IPS DF 6.9 (cell line): ENCODE results near the gene ABCA10.
"Not testable (repeated sequence)": the region's sequence is repeated elsewhere in the genome, so short reads cannot be mapped to it uniquely, and the experiment has no call there.

Experiments
- DNase-seq: peaks from one replicate; pipeline ENCODE4 v3.0.0-alpha.2; 2013; ENCODE audit warnings: low read depth, low spot score
- H3K27ac ChIP-seq: one replicate; pipeline ENCODE4 v1.5.1; 2013; ENCODE audit warnings: low read length, control low read depth
- H3K27me3 ChIP-seq: 2 replicates; pipeline ENCODE4 v1.6.1; 2013; ENCODE audit warnings: mild to moderate bottlenecking, low read length; ENCODE audit not compliant: control insufficient read depth, insufficient read depth
- H3K36me3 ChIP-seq: 2 replicates; pipeline ENCODE4 v1.6.1; 2013; ENCODE audit warnings: low read length; ENCODE audit not compliant: control insufficient read depth, insufficient read depth
- H3K4me1 ChIP-seq: 2 replicates; pipeline ENCODE4 v1.6.1; 2013; ENCODE audit warnings: low read length; ENCODE audit not compliant: control insufficient read depth, insufficient read depth
- H3K4me3 ChIP-seq: 2 replicates; pipeline ENCODE4 v1.5.1; 2013; ENCODE audit warnings: mild to moderate bottlenecking, low read length
- H3K9me3 ChIP-seq: 2 replicates; pipeline ENCODE4 v1.6.1; 2013; ENCODE audit warnings: low read length, inconsistent platforms; ENCODE audit not compliant: control insufficient read depth, insufficient read depth
- WGBS: extraction: QIAGEN DNeasy Blood & Tissue Kit; methylation state at CpG from one replicate; pipeline ENCODE4 v1.1.7; 2013; ENCODE audit warnings: mixed read lengths, missing lambda C conversion rate; ENCODE audit not compliant: insufficient read length, insufficient coverage; 5-methylcytosine and 5-hydroxymethylcytosine counted together

ABCA10 gene

GRCh38 chr17:69228018-69228417 is 606 bp downstream of the ABCA10 start:
- Histone ChIP-seq H3K4me3 (no peak overlapping the region), H3K27me3 (no peaks in the 10 kb centered on the region), H3K9me3 (no peaks in the 10 kb centered on the region), H3K27ac (no peak overlapping the region), H3K4me1 (no peaks in the 10 kb centered on the region), H3K36me3 (no peaks in the 10 kb centered on the region)
- no peak for DNase-seq

GRCh38 chr17:69227541-69227940 is 1.1 kb downstream of the ABCA10 start:
- H3K4me1 ChIP-seq, result no peaks in the 10 kb centered on the region
- H3K4me3 ChIP-seq, result no peak overlapping the region
- no CpG with 5 or more reads among the region's 2 CpGs for WGBS
- no peak overlapping the region for H3K27ac ChIP-seq
- no peak for DNase-seq
- no peaks in the 10 kb centered on the region for H3K9me3 ChIP-seq
- no peaks in the 10 kb centered on the region for H3K36me3 ChIP-seq
- no peaks in the 10 kb centered on the region for H3K27me3 ChIP-seq

- H3K27ac ChIP-seq, result no peak overlapping the region
- H3K4me1 ChIP-seq, result no peaks in the 10 kb centered on the region
- H3K27me3 ChIP-seq, result no peaks in the 10 kb centered on the region
- no CpG with 5 or more reads among the region's 3 CpGs for WGBS
- DNase-seq, result no peak
- H3K9me3 ChIP-seq, result no peaks in the 10 kb centered on the region
- no peaks in the 10 kb centered on the region for H3K36me3 ChIP-seq
- H3K4me3 ChIP-seq, result no peak overlapping the region
These were observed 4.8 kb downstream of the ABCA10 start for GRCh38 chr17:69223809-69224208.

DNA sequence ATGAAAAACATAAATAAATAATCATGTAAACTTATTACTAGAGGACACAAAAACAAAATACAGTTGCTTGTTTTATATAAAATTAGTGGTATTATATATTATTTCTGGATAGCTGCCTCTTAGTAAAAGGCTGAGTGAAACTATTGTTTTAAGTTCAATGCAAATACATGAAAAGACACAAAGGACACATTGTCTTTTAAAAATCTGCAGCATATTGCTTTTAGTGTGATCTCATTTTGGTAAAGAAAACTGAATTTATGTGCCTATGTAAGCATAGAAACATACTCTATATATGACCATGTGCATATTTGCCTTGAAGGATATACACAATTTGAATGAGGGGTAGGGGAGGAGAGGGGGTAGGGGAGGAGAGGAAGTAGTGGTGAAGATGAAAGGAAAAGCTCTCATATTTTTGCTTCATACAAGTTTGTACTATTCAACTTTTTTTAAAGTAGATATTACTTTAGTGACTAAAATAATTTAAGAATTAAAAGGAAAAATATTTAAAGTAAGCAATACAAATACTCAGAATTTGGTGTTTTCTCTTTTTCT is 5.8 kb downstream of the ABCA10 start:
- Histone ChIP-seq H3K9me3 (no peaks in the 10 kb centered on the region), H3K4me1 (no peaks in the 10 kb centered on the region), H3K4me3 (no peak overlapping the region), H3K27ac (no peak overlapping the region), H3K27me3 (no peaks in the 10 kb centered on the region), H3K36me3 (no peaks in the 10 kb centered on the region)
- no peak for DNase-seq

DNA sequence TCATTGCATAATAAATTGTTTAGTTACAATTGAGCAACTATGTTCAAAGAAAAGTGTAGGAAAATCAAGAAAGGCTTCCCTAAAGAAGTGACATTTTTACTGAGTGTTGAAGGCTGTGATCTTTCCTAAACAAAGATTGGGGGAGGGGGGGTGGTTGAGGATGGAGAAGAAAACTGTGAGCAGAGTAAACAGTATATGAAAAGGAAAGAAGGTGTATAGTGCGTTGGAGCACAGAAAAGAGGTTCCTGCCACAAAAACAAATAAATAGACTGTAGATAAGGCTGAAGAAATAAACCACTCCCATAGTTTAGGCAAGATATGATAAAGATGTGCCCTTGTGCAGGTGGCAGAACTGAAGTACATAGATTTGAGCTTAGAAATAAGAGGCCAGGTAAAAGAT is 8.5 kb downstream of the ABCA10 start:
- H3K36me3 ChIP-seq, result no peaks in the 10 kb centered on the region
- H3K27me3 ChIP-seq, result no peaks in the 10 kb centered on the region
- H3K9me3 ChIP-seq, result no peaks in the 10 kb centered on the region
- no peak for DNase-seq
- WGBS, result no CpG with 5 or more reads among the region's 1 CpG
- H3K4me1 ChIP-seq, result no peaks in the 10 kb centered on the region
- no peak overlapping the region for H3K4me3 ChIP-seq
- no peak overlapping the region for H3K27ac ChIP-seq

GRCh38 chr17:69218986-69219385 is 9.6 kb downstream of the ABCA10 start:
- H3K9me3 ChIP-seq, result no peaks in the 10 kb centered on the region
- no peak overlapping the region for H3K27ac ChIP-seq
- H3K36me3 ChIP-seq, result no peaks in the 10 kb centered on the region
- H3K4me1 ChIP-seq, result no peaks in the 10 kb centered on the region
- no CpG with 5 or more reads among the region's 3 CpGs for WGBS
- no peak overlapping the region for H3K4me3 ChIP-seq
- H3K27me3 ChIP-seq, result no peaks in the 10 kb centered on the region
- DNase-seq, result no peak

DNA sequence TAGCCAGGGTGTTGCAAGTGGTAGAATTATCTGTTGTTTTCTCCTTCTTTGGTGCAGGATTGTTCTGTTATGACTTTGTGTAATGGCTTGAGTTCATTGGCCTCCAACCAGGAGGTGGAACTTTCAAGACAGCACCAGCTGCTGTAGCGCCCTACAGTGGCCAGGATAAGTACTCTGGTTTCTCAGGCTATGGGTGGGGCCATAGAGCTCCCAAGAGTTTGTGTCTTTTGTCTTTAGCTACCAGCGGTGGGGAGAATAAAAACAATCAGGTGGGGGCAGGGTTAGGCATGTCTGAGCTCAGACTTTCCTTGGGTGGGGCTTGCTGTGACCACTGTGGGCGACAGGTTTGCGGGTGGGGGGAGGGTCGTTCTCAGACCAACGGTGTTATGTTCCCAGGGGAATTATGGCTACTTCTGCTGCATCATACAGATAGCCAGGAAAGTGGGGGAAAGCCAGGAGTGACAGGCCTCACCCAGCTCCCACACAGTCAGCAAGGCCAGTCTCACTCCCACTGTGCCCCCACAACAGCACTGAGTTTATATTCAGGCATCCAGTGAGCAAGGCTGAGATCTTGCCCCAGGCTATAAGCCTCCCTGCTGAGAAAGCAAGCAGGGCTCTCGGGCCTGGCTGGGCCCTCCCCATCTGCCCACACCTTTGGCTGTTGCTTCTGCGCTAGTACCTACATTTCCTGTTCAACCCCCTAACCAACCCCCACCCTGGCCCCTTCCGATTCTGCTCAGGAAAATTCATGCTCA is 15.4 kb downstream of the ABCA10 start:
- H3K4me3 ChIP-seq, result no peak overlapping the region
- no peak overlapping the region for H3K27ac ChIP-seq
- H3K9me3 ChIP-seq, result no peaks in the 10 kb centered on the region
- no peaks in the 10 kb centered on the region for H3K27me3 ChIP-seq
- no peak for DNase-seq
- WGBS, result no CpG with 5 or more reads among the region's 9 CpGs
- H3K36me3 ChIP-seq, result no peaks in the 10 kb centered on the region
- peaks cover 2% of the 10 kb centered on the region; the same call in 1 of the 2 replicates for H3K4me1 ChIP-seq

- DNase-seq, result no peak
- H3K4me3 ChIP-seq, result no peak overlapping the region
- H3K27ac ChIP-seq, result no peak overlapping the region
- H3K36me3 ChIP-seq, result no peaks in the 10 kb centered on the region
- 100% methylated on average over 1 of the region's 2 CpGs for WGBS
- H3K27me3 ChIP-seq, result no peaks in the 10 kb centered on the region
- no peaks in the 10 kb centered on the region for H3K9me3 ChIP-seq
- H3K4me1 ChIP-seq, result peaks cover 2% of the 10 kb centered on the region; the same call in 1 of the 2 replicates
These were observed 20.0 kb downstream of the ABCA10 start for GRCh38 chr17:69208640-69209039.

GRCh38 chr17:69207151-69207550 is 21.5 kb downstream of the ABCA10 start:
- H3K27me3 ChIP-seq, result no peaks in the 10 kb centered on the region
- no peak for DNase-seq
- no CpG with 5 or more reads among the region's 4 CpGs for WGBS
- H3K4me1 ChIP-seq, result no peaks in the 10 kb centered on the region
- H3K36me3 ChIP-seq, result no peaks in the 10 kb centered on the region
- no peak overlapping the region for H3K27ac ChIP-seq
- no peak overlapping the region for H3K4me3 ChIP-seq
- no peaks in the 10 kb centered on the region for H3K9me3 ChIP-seq

- WGBS, result no CpG with 5 or more reads among the region's 6 CpGs
- Histone ChIP-seq H3K36me3 (no peaks in the 10 kb centered on the region), H3K9me3 (no peaks in the 10 kb centered on the region), H3K27ac (no peak overlapping the region), H3K27me3 (no peaks in the 10 kb centered on the region), H3K4me1 (no peaks in the 10 kb centered on the region), H3K4me3 (no peak overlapping the region)
- no peak for DNase-seq
These were observed 30.4 kb downstream of the ABCA10 start for GRCh38 chr17:69198238-69198637.

GRCh38 chr17:69196105-69196653 is 32.4 kb downstream of the ABCA10 start:
- no CpG with 5 or more reads among the region's 40 CpGs for WGBS
- H3K27me3 ChIP-seq, H3K9me3 ChIP-seq, H3K4me1 ChIP-seq, H3K27ac ChIP-seq, H3K4me3 ChIP-seq, H3K36me3 ChIP-seq, DNase-seq: not testable (repeated sequence)
